ENCODE results near the gene ARVCF.

The ARVCF gene

DNA sequence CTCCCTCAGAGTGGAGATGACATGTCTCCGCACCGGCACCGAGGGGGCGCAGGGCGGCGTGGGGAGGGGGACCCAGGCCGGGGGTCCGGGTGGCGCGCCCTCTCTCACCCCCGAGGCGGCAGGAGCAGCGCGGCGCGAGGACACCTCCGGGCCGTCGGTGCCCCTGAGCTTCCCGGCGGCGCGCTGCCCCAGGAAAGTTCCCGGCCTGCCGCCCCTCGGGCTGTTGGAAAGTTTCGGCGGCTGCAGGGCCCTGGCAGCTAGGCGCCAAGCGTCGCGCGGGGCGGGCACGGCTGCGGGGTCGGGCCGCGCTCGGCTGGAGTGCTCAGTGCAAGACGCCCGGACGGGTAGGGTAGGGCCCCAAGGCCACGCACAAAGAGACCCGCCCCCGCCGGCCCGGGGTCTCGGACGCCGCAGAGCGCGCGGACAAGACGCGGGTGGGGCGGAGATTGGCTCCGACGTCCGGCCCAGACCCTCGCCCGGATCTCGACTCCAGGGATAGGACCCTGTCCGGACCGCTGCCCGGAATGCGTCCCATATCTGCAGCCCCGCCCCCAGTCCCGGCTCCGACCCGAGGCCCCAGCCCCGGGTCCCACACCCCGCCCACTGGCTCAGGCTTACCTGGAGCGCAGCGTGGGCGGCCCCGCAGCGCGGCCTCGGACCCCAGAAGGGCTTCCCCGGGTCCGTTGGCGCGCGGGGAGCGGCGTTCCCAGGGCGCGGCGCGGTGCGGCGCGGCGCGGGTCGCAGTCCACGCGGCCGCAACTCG is 471 bp downstream of the ARVCF start:
- peak; percentile 73 for DNase-seq (ENCODE audit: low spot score)

DNA sequence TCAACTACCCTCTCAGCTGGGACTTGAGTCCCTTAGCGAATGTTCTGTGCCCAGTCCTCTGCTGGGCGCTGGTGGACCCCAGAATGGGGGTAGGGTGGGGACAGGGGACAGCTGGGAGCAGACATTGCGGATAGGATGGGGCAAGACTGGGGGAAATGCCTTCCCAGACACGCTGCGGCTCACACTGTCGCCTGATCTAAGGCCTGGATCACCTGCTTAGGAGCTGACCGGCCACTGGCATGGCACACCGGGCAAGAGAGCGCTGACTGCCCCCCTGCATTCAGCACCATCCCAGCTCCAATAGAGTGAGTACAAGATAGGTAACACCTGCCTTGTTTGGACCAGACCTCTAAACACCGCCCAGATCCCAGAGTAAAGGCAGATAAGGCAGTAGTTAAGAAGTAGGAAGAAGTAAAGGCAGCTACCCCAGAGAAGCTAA is 1.4 kb downstream of the ARVCF start:
- no peak for DNase-seq (ENCODE audit: low spot score)

DNA sequence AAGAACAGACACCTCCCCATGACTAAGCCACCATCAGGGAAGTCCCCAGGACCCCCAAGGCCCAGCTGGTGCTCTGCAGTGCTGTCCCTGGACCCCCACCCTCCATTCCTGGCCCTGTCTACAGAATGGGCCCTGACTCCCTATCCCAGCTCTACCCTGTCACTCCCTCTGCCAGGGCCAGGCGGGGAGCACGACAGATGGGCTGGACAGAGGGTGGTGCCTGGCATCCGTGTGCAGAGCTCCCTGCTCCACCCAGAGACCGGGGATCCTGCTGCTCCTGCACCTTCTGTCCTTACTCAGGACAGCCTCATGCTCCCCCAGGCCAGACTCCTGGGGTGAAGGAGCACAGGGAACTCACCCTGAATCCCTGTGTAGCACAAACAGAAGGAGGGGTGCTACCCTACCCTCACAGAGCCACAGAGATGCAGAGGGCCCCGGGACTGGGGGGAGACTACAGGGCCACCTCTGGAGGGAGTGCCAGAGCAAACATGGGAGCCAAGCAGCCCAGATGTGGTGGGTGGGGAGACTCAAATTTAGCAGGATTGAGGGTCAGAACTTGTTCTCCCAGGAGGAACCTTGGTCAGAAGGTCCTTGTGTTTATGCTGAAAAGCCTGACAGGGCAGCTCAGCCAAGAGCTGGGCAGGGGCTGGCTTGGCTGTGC is 2.0 kb downstream of the ARVCF start:
- no peak for DNase-seq (ENCODE audit: low spot score)

DNA sequence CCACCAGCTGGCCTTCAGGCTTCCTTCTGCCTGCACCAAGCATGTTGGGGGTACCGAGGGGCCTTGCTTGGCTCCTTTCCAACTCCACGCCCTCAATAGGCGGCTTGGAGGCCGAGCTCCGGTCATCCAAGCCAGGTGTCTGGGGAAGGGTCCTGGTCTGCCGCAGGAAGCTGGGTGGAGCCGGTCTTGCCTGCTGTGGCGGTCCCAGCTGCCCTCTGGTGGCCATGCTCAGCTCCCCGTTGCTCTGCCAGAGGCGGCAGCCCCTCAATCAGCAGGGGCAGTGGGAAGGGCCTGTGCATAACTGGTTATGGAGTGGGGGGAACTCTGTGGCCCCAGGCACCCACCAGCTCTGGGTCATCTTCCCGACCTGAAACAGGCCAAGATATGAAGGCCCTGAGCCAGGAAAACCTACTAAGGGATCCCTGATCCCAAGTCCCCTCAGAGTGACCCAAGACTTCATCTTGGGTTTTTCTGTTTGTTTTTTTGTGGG is 3.2 kb downstream of the ARVCF start:
- DNase-seq (ENCODE audit: low spot score): peak; percentile 88

DNA sequence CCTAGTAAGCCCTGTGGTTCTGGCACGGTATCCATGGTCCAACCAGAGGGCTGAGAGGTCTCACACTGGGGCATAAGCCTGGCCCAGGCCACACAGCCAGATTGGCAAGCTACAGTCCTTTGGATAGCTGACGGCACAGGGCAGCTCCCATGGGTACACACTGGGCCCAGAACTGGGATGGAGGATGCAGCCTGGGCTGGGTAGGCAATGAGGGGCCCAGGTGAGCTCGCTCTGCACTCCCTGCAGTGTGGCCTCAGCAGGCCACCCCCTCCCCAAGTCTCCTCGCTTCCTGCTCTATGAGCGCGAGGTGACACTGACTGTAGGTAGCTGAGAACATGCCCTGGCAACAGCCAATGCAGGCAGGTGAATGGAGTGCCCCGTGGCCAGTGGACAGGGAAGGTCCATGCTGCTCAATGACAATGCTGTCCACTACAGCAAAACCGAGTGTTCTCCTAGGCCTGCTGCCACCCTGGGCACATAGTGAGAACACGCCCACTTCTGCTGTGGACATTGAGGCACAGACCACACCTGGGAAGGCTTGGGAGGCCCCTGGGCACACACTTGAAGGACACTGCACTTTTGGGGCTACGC is 3.8 kb downstream of the ARVCF start:
- no peak for DNase-seq (ENCODE audit: low spot score)

GRCh38 chr22:20011993-20012740 is 4.5 kb downstream of the ARVCF start:
- DNase-seq (ENCODE audit: low spot score): no peak

- no peak for DNase-seq (ENCODE audit: low spot score)
Observed at GRCh38 chr22:20011123-20011992, 5.3 kb downstream of the ARVCF start.

DNA sequence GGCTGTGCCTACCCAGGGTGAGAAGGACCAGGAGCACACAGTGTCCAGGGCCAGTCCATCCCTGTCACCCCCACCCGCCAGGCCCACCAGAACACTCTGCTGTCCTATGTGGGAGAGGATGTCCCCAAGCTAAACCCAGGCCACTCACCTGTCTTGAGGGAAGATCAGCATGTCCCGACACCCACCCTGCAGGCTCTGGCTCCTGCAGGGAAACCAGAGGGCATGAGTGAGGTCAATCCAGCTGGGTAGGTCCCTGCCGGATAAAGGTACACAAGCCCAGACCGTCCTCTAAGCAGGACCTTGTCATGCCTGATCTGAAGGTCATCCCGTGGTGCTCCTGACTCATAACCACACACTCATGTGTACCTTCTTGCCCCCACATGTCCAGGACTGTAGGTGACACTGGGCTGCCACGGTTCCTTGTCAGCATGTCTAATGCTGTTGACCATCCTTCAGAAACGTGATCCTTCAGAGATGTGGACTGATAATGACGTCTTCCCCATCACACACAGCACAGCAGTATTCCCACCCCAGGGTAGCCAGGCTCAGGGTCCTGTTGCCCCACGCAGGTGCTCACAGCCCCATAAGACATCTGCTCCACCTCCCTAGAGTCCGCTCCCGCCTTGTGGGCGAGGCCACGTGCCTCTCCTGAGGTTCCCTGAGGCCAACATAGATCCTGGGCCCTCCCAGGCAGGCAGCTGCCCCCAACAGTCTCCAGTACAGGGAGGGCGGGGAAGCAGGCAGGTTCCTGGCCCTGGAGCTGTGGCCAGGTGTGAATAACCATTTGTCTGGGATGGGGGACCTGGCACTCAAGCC is 6.1 kb downstream of the ARVCF start:
- no peak for DNase-seq (ENCODE audit: low spot score)

DNA sequence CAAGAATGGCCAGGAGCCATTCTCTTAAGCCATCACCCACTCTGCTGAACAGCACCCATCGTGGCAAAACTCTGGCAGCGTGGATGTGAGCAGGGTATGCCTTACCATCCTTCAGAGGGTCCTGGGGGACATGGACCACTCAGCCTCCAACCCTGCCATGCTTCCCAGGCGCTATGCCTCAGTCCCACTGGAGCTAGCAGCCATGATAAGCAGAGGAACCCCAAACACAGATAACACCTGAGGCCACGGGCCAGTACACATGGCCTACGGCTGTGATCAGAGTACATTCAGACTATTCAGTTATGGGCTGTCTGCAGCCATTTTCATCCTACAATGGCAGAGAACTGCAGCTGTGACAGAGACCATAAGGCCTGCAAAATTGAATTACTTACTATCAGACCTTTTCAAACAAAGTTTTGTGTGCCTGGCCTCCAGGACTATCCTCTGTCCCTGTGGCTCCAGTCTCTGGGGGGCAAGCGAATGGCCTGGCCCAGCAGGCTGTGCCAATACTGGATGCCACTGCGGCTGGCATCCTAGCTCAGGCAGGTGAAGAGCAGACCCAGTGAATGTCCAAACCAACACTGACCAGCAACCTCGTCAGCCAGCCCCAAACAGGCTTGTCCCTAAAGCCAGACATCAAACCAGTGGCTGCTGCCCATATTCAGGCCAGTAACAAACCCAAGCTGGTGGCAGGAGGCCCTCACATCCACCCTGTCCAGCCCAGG is 6.9 kb downstream of the ARVCF start:
- no peak for DNase-seq (ENCODE audit: low spot score)

- DNase-seq (ENCODE audit: low spot score): no peak
Observed at GRCh38 chr22:20009018-20009491, 7.6 kb downstream of the ARVCF start.

GRCh38 chr22:20008221-20008995 is 8.2 kb downstream of the ARVCF start:
- DNase-seq (ENCODE audit: low spot score): no peak

DNA sequence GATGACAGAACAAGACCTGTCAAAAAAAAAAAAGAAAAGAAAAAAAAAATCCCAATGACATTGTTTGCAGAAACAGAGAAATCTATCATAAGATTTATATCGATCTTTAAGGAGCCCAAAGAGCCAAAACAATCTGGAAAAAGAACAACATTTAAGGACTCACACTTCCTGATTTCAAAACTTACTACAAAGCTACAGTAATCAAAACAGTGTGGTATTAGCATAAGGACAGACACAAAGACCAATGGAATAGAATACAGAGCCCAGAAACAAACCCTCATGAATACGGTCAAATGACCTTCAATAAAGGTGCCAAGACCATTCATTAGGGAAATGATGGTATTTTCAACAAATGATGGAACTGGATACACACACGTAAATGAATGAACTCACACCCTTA is 12.2 kb downstream of the ARVCF start:
- DNase-seq (ENCODE audit: low spot score): no peak

DNA sequence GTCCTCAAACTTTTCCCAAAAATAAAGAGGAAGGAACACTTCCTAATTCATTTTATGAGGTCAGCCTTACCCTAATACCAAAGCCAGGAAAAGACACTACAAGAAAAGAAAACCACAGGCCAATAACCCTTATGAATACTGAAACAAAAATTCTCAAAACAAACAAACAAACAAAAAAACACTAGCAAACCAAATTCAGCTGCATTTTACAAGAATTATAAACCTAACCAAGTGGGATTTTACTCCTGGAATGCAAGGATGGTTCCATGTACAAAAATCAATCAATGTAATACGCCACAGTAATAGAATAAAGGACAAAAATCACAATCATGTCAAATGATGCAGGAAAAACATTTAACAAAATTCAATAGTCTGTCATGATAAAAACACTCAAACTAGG is 13.3 kb downstream of the ARVCF start:
- no peak for DNase-seq (ENCODE audit: low spot score)

- no peak for DNase-seq (ENCODE audit: low spot score)
Observed at GRCh38 chr22:20002636-20003035, 14.0 kb downstream of the ARVCF start.

- DNase-seq (ENCODE audit: low spot score): no peak
Observed at GRCh38 chr22:20002128-20002527, 14.5 kb downstream of the ARVCF start.

DNA sequence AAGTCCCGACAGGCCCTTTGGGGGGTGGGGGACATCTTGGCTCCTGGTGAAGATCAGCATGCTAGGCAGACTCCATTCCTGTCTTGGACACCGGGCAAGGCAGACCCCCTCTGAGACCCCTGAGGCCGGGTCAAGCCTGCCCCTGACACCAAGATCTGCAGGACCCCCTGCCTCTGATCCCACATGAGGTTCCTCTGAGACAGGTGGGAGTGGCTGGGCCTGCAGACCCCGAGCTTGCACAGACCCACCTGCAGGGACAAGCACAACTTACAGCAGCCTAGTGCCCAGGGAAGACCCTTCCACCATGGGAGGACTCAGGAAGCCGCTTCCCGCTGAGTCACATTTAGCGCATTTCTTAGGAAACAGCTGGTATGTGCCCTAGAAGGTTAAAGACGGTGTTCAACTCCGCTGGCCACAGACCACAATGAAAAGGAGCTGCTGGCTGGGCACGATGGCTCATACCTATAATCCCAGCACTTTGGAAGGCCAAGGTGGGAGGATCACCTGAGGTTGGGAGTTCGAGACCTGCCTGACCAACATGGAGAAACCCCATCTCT is 15.5 kb downstream of the ARVCF start:
- no peak for DNase-seq (ENCODE audit: low spot score)

- DNase-seq (ENCODE audit: low spot score): no peak
Observed at GRCh38 chr22:20000246-20001081, 16.2 kb downstream of the ARVCF start.

All from ecto neural progenitor cell (in vitro differentiated cells).